AG10803 (cell line): ENCODE measurements around the gene PLCB1.

Experiments
- DNase-seq: peaks from one replicate; pipeline ENCODE4 v3.0.0; 2010; ENCODE audit warnings: low read depth
- H3K4me3 ChIP-seq: 2 replicates; pipeline ENCODE4 v1.5.1; 2011; ENCODE audit warnings: mild to moderate bottlenecking, low read length, control low read depth
- TF ChIP-seq, protein P1 (sequence below): conservative IDR thresholded peaks from 2 replicates; pipeline ENCODE4 v1.5.1; 2011; ENCODE audit warnings: mild to moderate bottlenecking, low read length, control low read depth, inconsistent platforms

The PLCB1 gene

DNA sequence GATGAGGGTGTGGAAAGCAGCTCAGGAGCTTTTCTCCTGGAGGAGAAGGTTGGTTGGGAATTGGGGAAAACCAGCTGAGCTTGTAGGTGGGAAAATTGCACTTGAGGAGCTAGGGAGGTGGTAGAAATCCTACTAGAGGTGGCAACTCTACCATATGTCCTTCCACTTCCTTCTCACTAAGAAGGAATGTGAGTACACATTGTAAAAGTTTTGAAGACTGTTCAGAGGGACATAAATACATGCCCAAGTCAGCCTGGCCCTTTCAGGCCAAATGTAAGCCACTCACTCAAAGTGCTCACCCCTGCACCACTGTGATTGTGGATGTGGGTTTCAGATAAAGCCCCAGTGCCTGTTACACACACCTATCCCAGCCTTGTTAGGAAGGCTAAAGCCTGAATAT lies 646.3 kb downstream of the PLCB1 start:
- no peak for DNase-seq

DNA sequence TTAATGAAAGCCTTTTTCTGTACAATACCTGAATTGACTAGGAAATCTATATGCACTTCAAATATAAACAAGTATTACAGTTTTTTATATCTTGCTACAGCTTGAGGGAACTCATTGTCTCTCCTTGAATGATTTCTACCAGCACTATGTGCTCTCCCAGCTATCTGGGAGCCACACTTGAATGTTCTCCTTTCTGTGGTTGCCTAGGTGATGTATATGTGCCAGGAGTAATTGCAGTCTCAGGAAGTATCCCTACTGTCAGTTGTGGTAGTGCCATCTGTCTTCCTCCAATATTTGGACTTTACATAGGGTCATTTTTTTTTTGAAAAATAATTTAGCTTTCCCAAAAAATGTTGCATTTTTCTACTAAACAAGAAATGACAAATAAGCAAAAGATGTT lies 648.8 kb downstream of the PLCB1 start:
- no peak overlapping the region for H3K4me3 ChIP-seq
- DNase-seq = no peak
- TF ChIP-seq, protein P1, sequence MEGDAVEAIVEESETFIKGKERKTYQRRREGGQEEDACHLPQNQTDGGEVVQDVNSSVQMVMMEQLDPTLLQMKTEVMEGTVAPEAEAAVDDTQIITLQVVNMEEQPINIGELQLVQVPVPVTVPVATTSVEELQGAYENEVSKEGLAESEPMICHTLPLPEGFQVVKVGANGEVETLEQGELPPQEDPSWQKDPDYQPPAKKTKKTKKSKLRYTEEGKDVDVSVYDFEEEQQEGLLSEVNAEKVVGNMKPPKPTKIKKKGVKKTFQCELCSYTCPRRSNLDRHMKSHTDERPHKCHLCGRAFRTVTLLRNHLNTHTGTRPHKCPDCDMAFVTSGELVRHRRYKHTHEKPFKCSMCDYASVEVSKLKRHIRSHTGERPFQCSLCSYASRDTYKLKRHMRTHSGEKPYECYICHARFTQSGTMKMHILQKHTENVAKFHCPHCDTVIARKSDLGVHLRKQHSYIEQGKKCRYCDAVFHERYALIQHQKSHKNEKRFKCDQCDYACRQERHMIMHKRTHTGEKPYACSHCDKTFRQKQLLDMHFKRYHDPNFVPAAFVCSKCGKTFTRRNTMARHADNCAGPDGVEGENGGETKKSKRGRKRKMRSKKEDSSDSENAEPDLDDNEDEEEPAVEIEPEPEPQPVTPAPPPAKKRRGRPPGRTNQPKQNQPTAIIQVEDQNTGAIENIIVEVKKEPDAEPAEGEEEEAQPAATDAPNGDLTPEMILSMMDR = no peak

More for the DNA sequence above, 646.3 kb downstream of the PLCB1 start:
- TF ChIP-seq, protein P1 = no peak
- no peak overlapping the region for H3K4me3 ChIP-seq

DNA sequence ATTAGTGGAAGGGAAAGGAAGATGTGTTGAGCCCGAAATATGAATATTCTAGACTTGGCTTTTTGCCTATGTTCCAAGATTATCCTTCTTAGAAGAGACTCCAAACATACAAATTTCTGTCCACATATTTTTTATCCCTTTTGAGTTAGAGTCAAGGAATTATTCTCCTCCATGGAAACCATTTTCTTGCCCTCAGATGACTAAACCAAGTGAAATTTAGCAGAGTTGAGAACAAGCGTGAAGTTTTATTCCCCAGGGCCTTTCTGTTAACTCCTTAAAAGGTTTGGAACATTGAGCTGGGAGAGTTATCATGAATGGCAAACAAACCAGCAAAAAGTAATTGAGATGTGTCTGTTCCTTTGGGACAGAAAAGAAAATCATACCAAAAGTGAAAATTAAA lies 650.7 kb downstream of the PLCB1 start:
- H3K4me3 ChIP-seq = no peak overlapping the region
- peak; percentile 86 for DNase-seq
- TF ChIP-seq, protein P1 = no peak

- TF ChIP-seq, protein P1 = no peak
- DNase-seq = no peak
- H3K4me3 ChIP-seq = no peak overlapping the region
Measured at GRCh38 chr20:8783734-8784133, 651.7 kb downstream of the PLCB1 start.

GRCh38 chr20:8786383-8786782 lies 654.3 kb downstream of the PLCB1 start:
- H3K4me3 ChIP-seq = no peak overlapping the region
- no peak for DNase-seq
- TF ChIP-seq, protein P1 = no peak

DNA sequence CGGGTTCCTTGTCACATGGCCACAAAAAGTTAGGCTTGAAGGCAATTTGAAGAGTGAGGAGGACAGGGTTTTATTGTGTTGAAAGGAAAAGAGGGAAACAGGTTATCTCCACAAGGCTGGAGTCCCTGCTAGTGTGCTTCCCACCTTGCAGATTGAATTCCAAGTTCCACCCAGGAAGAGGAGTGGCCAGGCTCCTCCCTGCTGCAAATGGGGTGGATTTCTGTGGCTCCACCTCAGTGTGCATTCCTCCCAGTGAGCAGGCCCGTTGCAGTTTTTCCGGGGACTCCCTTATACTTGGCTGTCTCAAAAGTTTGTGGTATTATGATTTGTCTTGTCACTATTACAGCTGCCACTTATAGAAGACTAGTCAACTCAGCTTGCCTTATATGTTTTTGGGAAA lies 655.0 kb downstream of the PLCB1 start:
- TF ChIP-seq, protein P1 = no peak
- no peak for DNase-seq
- no peak overlapping the region for H3K4me3 ChIP-seq

DNA sequence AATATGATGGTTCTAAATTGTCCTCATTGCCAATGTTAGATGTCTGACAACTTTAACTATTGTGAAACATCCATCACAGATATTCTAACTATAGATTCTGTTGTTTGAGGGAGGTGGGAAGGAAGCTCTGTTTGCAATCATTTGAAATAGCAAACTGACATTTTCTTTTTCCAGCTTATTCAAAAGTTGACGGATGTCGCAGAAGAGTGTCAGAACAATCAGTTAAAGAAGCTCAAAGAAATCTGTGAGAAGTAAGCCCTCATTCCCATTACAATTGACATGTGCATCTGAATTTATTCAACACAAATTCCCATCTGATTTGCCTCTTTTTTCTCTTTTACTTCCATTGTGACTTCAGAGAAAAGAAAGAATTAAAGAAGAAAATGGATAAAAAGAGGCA lies 656.2 kb downstream of the PLCB1 start:
- TF ChIP-seq, protein P1 = no peak
- no peak for DNase-seq
- H3K4me3 ChIP-seq = no peak overlapping the region
